ENCODE data around the gene TTLL10.

- TF ChIP-seq POLR2A (IDR thresholded peaks at IDR 0.05) = no peak
- no peak for TF ChIP-seq CTCF (IDR thresholded peaks at IDR 0.05)
Observed at GRCh38 chr1:1165900-1166421, 7.7 kb upstream of the TTLL10 start.

Data from tibial nerve (tissue), 3 donors.